HepG2 (cell line): ENCODE measurements around the gene DNAJC7. TPM values are rescaled to one million over a fixed set of nuclear protein-coding genes. Genes with fewer than 3 reads are reported as not detected.

Experiments
- ATF3 ChIP-seq: sonication (generic); formaldehyde crosslinking; IDR thresholded peaks from 2 replicates; pipeline ENCODE4 v1.4.0; 2020; ENCODE audit warnings: missing genetic modification reagents
- ATF7-NPFF ChIP-seq: sonication (generic); formaldehyde crosslinking; IDR thresholded peaks from 2 replicates; pipeline ENCODE4 v1.8.1; 2023; ENCODE audit warnings: mild to moderate bottlenecking, low read depth, missing genetic modification reagents, moderate library complexity
- CCDC6 ChIP-seq: sonication (generic); formaldehyde crosslinking; IDR thresholded peaks from 2 replicates; pipeline ENCODE4 v1.8.1; 2022; ENCODE audit warnings: mild to moderate bottlenecking, missing genetic modification reagents, moderate library complexity
- FOXC1 ChIP-seq: sonication (generic); formaldehyde crosslinking; IDR thresholded peaks from 2 replicates; pipeline ENCODE4 v1.8.0; 2022; ENCODE audit warnings: mild to moderate bottlenecking, missing genetic modification reagents, borderline replicate concordance
- HIVEP1 ChIP-seq: sonication (generic); formaldehyde crosslinking; IDR thresholded peaks from 2 replicates; pipeline ENCODE4 v1.4.0; 2020; ENCODE audit warnings: mild to moderate bottlenecking, missing genetic modification reagents
- JUN ChIP-seq: sonication (generic); formaldehyde crosslinking; IDR thresholded peaks from 2 replicates; pipeline ENCODE4 v1.4.0; 2020; ENCODE audit warnings: mild to moderate bottlenecking, missing genetic modification reagents
- KDM5A ChIP-seq: fragments of 200-600 bp; sonication (generic); IDR thresholded peaks from 2 replicates; pipeline ENCODE4 v1.7.0; 2018; ENCODE audit warnings: antibody characterized with exemption, mild to moderate bottlenecking, low read length, borderline replicate concordance
- MEF2D ChIP-seq: sonication (generic); formaldehyde crosslinking; IDR thresholded peaks from 2 replicates; pipeline ENCODE4 v1.5.1; 2020; ENCODE audit warnings: mild to moderate bottlenecking, missing genetic modification reagents
- NFKB2 ChIP-seq: sonication (generic); formaldehyde crosslinking; IDR thresholded peaks from 2 replicates; pipeline ENCODE4 v1.4.0; 2020; ENCODE audit warnings: missing genetic modification reagents, borderline replicate concordance
- PCBP2 ChIP-seq: fragments of 200-400 bp; formaldehyde crosslinking; optimal IDR thresholded peaks from 2 replicates; pipeline ENCODE3; 2018; ENCODE audit warnings: low read length, low read depth; ENCODE audit not compliant: poor library complexity, severe bottlenecking
- RARG ChIP-seq: sonication (generic); formaldehyde crosslinking; IDR thresholded peaks from 2 replicates; pipeline ENCODE4 v1.4.0; 2020; ENCODE audit warnings: low read depth, mild to moderate bottlenecking, missing genetic modification reagents
- SP4 ChIP-seq: sonication (generic); formaldehyde crosslinking; IDR thresholded peaks from 2 replicates; pipeline ENCODE4 v1.8.1; 2023; ENCODE audit warnings: mild to moderate bottlenecking, missing genetic modification reagents
- TOE1 ChIP-seq: sonication (generic); formaldehyde crosslinking; IDR thresholded peaks from 2 replicates; pipeline ENCODE4 v1.4.0; 2020; ENCODE audit warnings: mild to moderate bottlenecking, missing genetic modification reagents
- ZFP90 ChIP-seq: sonication (generic); formaldehyde crosslinking; IDR thresholded peaks from 2 replicates; pipeline ENCODE4 v1.8.0; 2022; ENCODE audit warnings: missing genetic modification reagents, mild to moderate bottlenecking, inconsistent platforms, borderline replicate concordance
- ZFX ChIP-seq: sonication (generic); formaldehyde crosslinking; IDR thresholded peaks from 2 replicates; pipeline ENCODE4 v1.4.0; 2020; ENCODE audit warnings: mild to moderate bottlenecking, low read depth, missing genetic modification reagents, moderate library complexity
- ZFY ChIP-seq: sonication (generic); formaldehyde crosslinking; IDR thresholded peaks from 2 replicates; pipeline ENCODE4 v1.4.0; 2020; ENCODE audit warnings: missing genetic modification reagents
- ZNF10 ChIP-seq: sonication (generic); formaldehyde crosslinking; IDR thresholded peaks from 2 replicates; pipeline ENCODE4 v1.4.0; 2020; ENCODE audit warnings: mild to moderate bottlenecking, low read depth, missing genetic modification reagents, borderline replicate concordance
- ZNF12 ChIP-seq: sonication (generic); formaldehyde crosslinking; IDR thresholded peaks from 2 replicates; pipeline ENCODE4 v1.5.0; 2020; ENCODE audit warnings: missing genetic modification reagents
- ZNF205 ChIP-seq: IDR thresholded peaks from 2 replicates; pipeline ENCODE4 v1.6.1; 2018; ENCODE audit warnings: missing biosample characterization, missing genetic modification reagents
- ZNF337 ChIP-seq: sonication (generic); formaldehyde crosslinking; IDR thresholded peaks from 2 replicates; pipeline ENCODE4 v1.5.1; 2020; ENCODE audit warnings: missing genetic modification reagents, low read depth, mild to moderate bottlenecking, borderline replicate concordance
- ZNF672 ChIP-seq: sonication (generic); formaldehyde crosslinking; IDR thresholded peaks from 2 replicates; pipeline ENCODE4 v1.8.1; 2022; ENCODE audit warnings: missing genetic modification reagents
- ZNF775 ChIP-seq: sonication (generic); formaldehyde crosslinking; IDR thresholded peaks from 2 replicates; pipeline ENCODE4 v1.4.0; 2020; ENCODE audit warnings: missing genetic modification reagents, mild to moderate bottlenecking, moderate library complexity, borderline replicate concordance
- ZSCAN29 ChIP-seq: sonication (generic); formaldehyde crosslinking; conservative IDR thresholded peaks from 2 replicates; pipeline ENCODE4 v1.4.0; 2020; ENCODE audit warnings: mild to moderate bottlenecking, missing genetic modification reagents
- polyA plus RNA-seq, 8 experiments: library from polyadenylated mRNA; depleted of rRNA in 3 of 8; stranded (reverse) in 7 of 8; unstranded in 1 of 8; fragments of >200 nt; fragmentation: Illumina TruSeq in 4 of 8; extraction: Trizol in 4 of 8; gene quantifications; 2 replicates each; pipeline versions ENCODE4 v1.2.1 to v1.2.3, GENCODE V29; 2011 to 2016; ENCODE audit warnings: low read depth in 4 of 8, missing spikeins in 1 of 8, mixed read lengths in 1 of 8; ENCODE audit not compliant: insufficient read depth in 1 of 8
- total RNA-seq, 5 experiments: library from RNA; depleted of rRNA; stranded (reverse); fragments of >200 nt; fragmentation: Illumina TruSeq; extraction: Trizol; gene quantifications; 2 replicates each; pipeline ENCODE4 v1.2.3, GENCODE V29; 2016; ENCODE audit warnings: low read depth in 1 of 5
- TF ChIP-seq, protein P1 (sequence below), 2 experiments: sonication (generic) in 1 of 2; formaldehyde crosslinking in 1 of 2; IDR thresholded peaks; 2 replicates each; pipeline versions ENCODE4 v1.5.1 to v1.6.1; 2011 to 2020; ENCODE audit warnings: borderline replicate concordance in 1 of 2, low read depth in 1 of 2, low read length in 1 of 2, mild to moderate bottlenecking in 1 of 2, missing genetic modification reagents in 1 of 2, moderate library complexity in 1 of 2
- TF ChIP-seq, protein P2 (sequence below): sonication (generic); formaldehyde crosslinking; IDR thresholded peaks from 2 replicates; pipeline ENCODE4 v1.5.1; 2020; ENCODE audit warnings: missing genetic modification reagents, mild to moderate bottlenecking, borderline replicate concordance

DNAJC7 gene
- total and polyA plus RNA-seq, 2 of the 13 experiments (the other 11 are each of a cell fraction or from before 2014, with no cell fraction given), result 47.7 to 132 TPM

- peak; percentile 84; the same call in 1 of the 2 replicates for TF ChIP-seq ZFY (CRISPR knock-in tag)
- TF ChIP-seq FOXC1 (CRISPR knock-in tag), result peak; percentile 24; the same call in 1 of the 2 replicates
- no peak; the same call in 1 of the 2 replicates for TF ChIP-seq NFKB2 (CRISPR knock-in tag)
- TF ChIP-seq ZNF672 (CRISPR knock-in tag), result 0 out of 2 replicates have a peak, but pooled peaks have one; percentile 68
- TF ChIP-seq RARG (CRISPR knock-in tag), result no peak; the same call in 1 of the 2 replicates
- TF ChIP-seq ZNF775 (CRISPR knock-in tag), result peak; percentile 77; the same call in 1 of the 2 replicates
- peak; percentile 84 for TF ChIP-seq ZFX
- peak; percentile 97 for TF ChIP-seq ZNF337
- TF ChIP-seq, protein P1, sequence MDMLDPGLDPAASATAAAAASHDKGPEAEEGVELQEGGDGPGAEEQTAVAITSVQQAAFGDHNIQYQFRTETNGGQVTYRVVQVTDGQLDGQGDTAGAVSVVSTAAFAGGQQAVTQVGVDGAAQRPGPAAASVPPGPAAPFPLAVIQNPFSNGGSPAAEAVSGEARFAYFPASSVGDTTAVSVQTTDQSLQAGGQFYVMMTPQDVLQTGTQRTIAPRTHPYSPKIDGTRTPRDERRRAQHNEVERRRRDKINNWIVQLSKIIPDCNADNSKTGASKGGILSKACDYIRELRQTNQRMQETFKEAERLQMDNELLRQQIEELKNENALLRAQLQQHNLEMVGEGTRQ (IDR thresholded peaks at IDR 0.05; ENCODE audit: low read depth, low read length), result no peak
- TF ChIP-seq, protein P1 (CRISPR knock-in tag; IDR thresholded peaks at IDR 0.05; ENCODE audit: borderline replicate concordance), result no peak
- TF ChIP-seq MEF2D, result no peak
- TF ChIP-seq, protein P2, sequence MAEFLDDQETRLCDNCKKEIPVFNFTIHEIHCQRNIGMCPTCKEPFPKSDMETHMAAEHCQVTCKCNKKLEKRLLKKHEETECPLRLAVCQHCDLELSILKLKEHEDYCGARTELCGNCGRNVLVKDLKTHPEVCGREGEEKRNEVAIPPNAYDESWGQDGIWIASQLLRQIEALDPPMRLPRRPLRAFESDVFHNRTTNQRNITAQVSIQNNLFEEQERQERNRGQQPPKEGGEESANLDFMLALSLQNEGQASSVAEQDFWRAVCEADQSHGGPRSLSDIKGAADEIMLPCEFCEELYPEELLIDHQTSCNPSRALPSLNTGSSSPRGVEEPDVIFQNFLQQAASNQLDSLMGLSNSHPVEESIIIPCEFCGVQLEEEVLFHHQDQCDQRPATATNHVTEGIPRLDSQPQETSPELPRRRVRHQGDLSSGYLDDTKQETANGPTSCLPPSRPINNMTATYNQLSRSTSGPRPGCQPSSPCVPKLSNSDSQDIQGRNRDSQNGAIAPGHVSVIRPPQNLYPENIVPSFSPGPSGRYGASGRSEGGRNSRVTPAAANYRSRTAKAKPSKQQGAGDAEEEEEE (CRISPR knock-in tag), result no peak
- no peak for TF ChIP-seq PCBP2
- TF ChIP-seq HIVEP1 (CRISPR knock-in tag), result no peak
- TF ChIP-seq KDM5A, result peak; percentile 68; the same call in 1 of the 2 replicates
- TF ChIP-seq ZFP90 (CRISPR knock-in tag), result peak; percentile 26; the same call in 1 of the 2 replicates
- TF ChIP-seq JUN (CRISPR knock-in tag), result peak; percentile 39
- TF ChIP-seq CCDC6 (CRISPR knock-in tag), result peak; percentile 87
- peak; percentile 40; the same call in 1 of the 2 replicates for TF ChIP-seq ATF3 (CRISPR knock-in tag)
- TF ChIP-seq ATF7-NPFF (CRISPR knock-in tag), result peak; percentile 82
- TF ChIP-seq SP4 (CRISPR knock-in tag), result peak; percentile 67
- TF ChIP-seq ZNF12, result 0 out of 2 replicates have a peak, but pooled peaks have one; percentile 58
- peak; percentile 67; the same call in 1 of the 2 replicates for TF ChIP-seq ZSCAN29 (CRISPR knock-in tag)
- TF ChIP-seq TOE1 (CRISPR knock-in tag), result peak; percentile 64
- TF ChIP-seq ZNF10 (CRISPR knock-in tag), result no peak
- peak; percentile 57; the same call in 1 of the 2 replicates for TF ChIP-seq ZNF205 (CRISPR knock-in tag)
These were observed 50.6 kb downstream of the DNAJC7 start, which contains the start of gene CNP (continued) for GRCh38 chr17:41966463-41967140.
